Stomach smooth muscle (tissue), 2 donors: Measurements from ENCODE around the gene SLAMF7.
"Not testable (repeated sequence)": the region's sequence is repeated elsewhere in the genome, so short reads cannot be mapped to it uniquely, and the experiment has no call there.

Source experiments
- H3K27ac ChIP-seq: one replicate; pipeline ENCODE4 v1.7.0; 2013; ENCODE audit warnings: mild to moderate bottlenecking, low read length, inconsistent platforms
- H3K27me3 ChIP-seq, 2 donors: one replicate each; pipeline ENCODE4 v1.7.0; 2013; ENCODE audit warnings: low read length in 2 of 2; ENCODE audit not compliant: insufficient read depth in 2 of 2, control insufficient read depth in 1 of 2
- H3K36me3 ChIP-seq, 2 donors: one replicate each; pipeline ENCODE4 v1.7.0; 2013; ENCODE audit warnings: low read length in 2 of 2; ENCODE audit not compliant: control insufficient read depth in 2 of 2, insufficient read depth in 2 of 2
- H3K4me1 ChIP-seq: one replicate; pipeline ENCODE4 v1.7.0; 2013; ENCODE audit warnings: low read length; ENCODE audit not compliant: control insufficient read depth, insufficient read depth
- H3K4me3 ChIP-seq, 2 donors: one replicate each; pipeline ENCODE4 v1.7.0; 2013; ENCODE audit warnings: low read length in 2 of 2
- H3K9ac ChIP-seq, 2 donors: one replicate each; pipeline ENCODE4 v1.7.0; 2013; ENCODE audit warnings: low read length in 2 of 2, mild to moderate bottlenecking in 1 of 2
- H3K9me3 ChIP-seq, 2 donors: one replicate each; pipeline ENCODE4 v1.7.0; 2013; ENCODE audit warnings: low read length in 2 of 2; ENCODE audit not compliant: control insufficient read depth in 2 of 2
- donor health status: healthy.
- donor health status: Pancreatic carcinoma.

Gene SLAMF7

GRCh38 chr1:160739098-160739511, at the start of gene SLAMF7:
Gene SLAMF7 (plus strand): TSS chr1:160739247. CDS start chr1:160739302, 55 bp downstream.
- Histone ChIP-seq H3K36me3 (no peaks in the 10 kb centered on the region), H3K9ac (no peak within 1 kb of the TSS), H3K4me3 (no peak within 1 kb of the TSS), H3K9me3 (no peaks in the 10 kb centered on the region), H3K27ac (no peak within 1 kb of the TSS), H3K4me1 (no peaks in the 10 kb centered on the region), H3K27me3 (peaks cover 0 to 7% of the 10 kb centered on the region in 2 donors)

GRCh38 chr1:160692390-160692789, 46.7 kb upstream of the SLAMF7 start:
- not testable (repeated sequence) for H3K4me3 ChIP-seq, H3K4me1 ChIP-seq, H3K9me3 ChIP-seq, H3K27ac ChIP-seq, H3K9ac ChIP-seq, H3K27me3 ChIP-seq, H3K36me3 ChIP-seq

- no peaks in the 10 kb centered on the region for H3K4me1 ChIP-seq
- H3K27me3 ChIP-seq = no peaks in the 10 kb centered on the region
- H3K36me3 ChIP-seq = no peaks in the 10 kb centered on the region
Observed at GRCh38 chr1:160702100-160702499, 36.9 kb upstream of the SLAMF7 start.

GRCh38 chr1:160704250-160704649, 34.8 kb upstream of the SLAMF7 start:
- Histone ChIP-seq H3K9me3 (no peaks in the 10 kb centered on the region), H3K9ac (no peak overlapping the region), H3K4me3 (no peak overlapping the region), H3K4me1 (no peaks in the 10 kb centered on the region), H3K27ac (no peak overlapping the region), H3K27me3 (no peaks in the 10 kb centered on the region), H3K36me3 (no peaks in the 10 kb centered on the region)

More at GRCh38 chr1:160702100-160702499, 36.9 kb upstream of the SLAMF7 start:
- H3K9me3 ChIP-seq = no peaks in the 10 kb centered on the region
- H3K9ac ChIP-seq = no peak overlapping the region
- no peak overlapping the region for H3K27ac ChIP-seq
- H3K4me3 ChIP-seq = no peak overlapping the region

- not testable (repeated sequence) for H3K27ac ChIP-seq, H3K4me3 ChIP-seq, H3K27me3 ChIP-seq, H3K9ac ChIP-seq, H3K4me1 ChIP-seq, H3K36me3 ChIP-seq, H3K9me3 ChIP-seq
Observed at GRCh38 chr1:160705212-160705621, 33.8 kb upstream of the SLAMF7 start.

- Histone ChIP-seq H3K9ac (no peak overlapping the region), H3K27me3 (no peaks in the 10 kb centered on the region), H3K27ac (no peak overlapping the region), H3K4me1 (no peaks in the 10 kb centered on the region), H3K9me3 (no peaks in the 10 kb centered on the region), H3K4me3 (no peak overlapping the region), H3K36me3 (no peaks in the 10 kb centered on the region)
Observed at GRCh38 chr1:160705742-160706141, 33.3 kb upstream of the SLAMF7 start.

- no peaks in the 10 kb centered on the region for H3K4me1 ChIP-seq
- H3K27me3 ChIP-seq = no peaks in the 10 kb centered on the region
- no peak overlapping the region for H3K4me3 ChIP-seq
- no peak overlapping the region for H3K9ac ChIP-seq
- no peaks in the 10 kb centered on the region for H3K9me3 ChIP-seq
- no peaks in the 10 kb centered on the region for H3K36me3 ChIP-seq
- H3K27ac ChIP-seq = no peak overlapping the region
Observed at GRCh38 chr1:160706526-160707235, 32.4 kb upstream of the SLAMF7 start.

- H3K4me1 ChIP-seq = no peaks in the 10 kb centered on the region
- H3K9me3 ChIP-seq = no peaks in the 10 kb centered on the region
- no peak overlapping the region for H3K4me3 ChIP-seq
- no peaks in the 10 kb centered on the region for H3K36me3 ChIP-seq
- H3K27ac ChIP-seq = no peak overlapping the region
- H3K9ac ChIP-seq = no peak overlapping the region
- H3K27me3 ChIP-seq = no peaks in the 10 kb centered on the region
Observed at GRCh38 chr1:160707236-160708064, 31.6 kb upstream of the SLAMF7 start.

- H3K27me3 ChIP-seq = no peaks in the 10 kb centered on the region
- no peaks in the 10 kb centered on the region for H3K36me3 ChIP-seq
- H3K9ac ChIP-seq = no peak overlapping the region
- H3K27ac ChIP-seq = no peak overlapping the region
- H3K4me3 ChIP-seq = no peak overlapping the region
- no peaks in the 10 kb centered on the region for H3K4me1 ChIP-seq
- no peaks in the 10 kb centered on the region for H3K9me3 ChIP-seq
Observed at GRCh38 chr1:160708118-160708517, 30.9 kb upstream of the SLAMF7 start.

GRCh38 chr1:160708801-160709200, 30.2 kb upstream of the SLAMF7 start:
- H3K4me1 ChIP-seq = no peaks in the 10 kb centered on the region
- H3K9ac ChIP-seq = no peak overlapping the region
- no peaks in the 10 kb centered on the region for H3K36me3 ChIP-seq
- H3K9me3 ChIP-seq = no peaks in the 10 kb centered on the region
- H3K4me3 ChIP-seq = no peak overlapping the region
- no peak overlapping the region for H3K27ac ChIP-seq
- no peaks in the 10 kb centered on the region for H3K27me3 ChIP-seq

GRCh38 chr1:160709715-160710114, 29.3 kb upstream of the SLAMF7 start:
- no peak overlapping the region for H3K4me3 ChIP-seq

More at GRCh38 chr1:160709715-160710114, 29.3 kb upstream of the SLAMF7 start:
- H3K9ac ChIP-seq = no peak overlapping the region
- H3K4me1 ChIP-seq = no peaks in the 10 kb centered on the region
- no peaks in the 10 kb centered on the region for H3K27me3 ChIP-seq
- no peak overlapping the region for H3K27ac ChIP-seq
- H3K36me3 ChIP-seq = no peaks in the 10 kb centered on the region
- H3K9me3 ChIP-seq = no peaks in the 10 kb centered on the region
